NCI-H69 (cell line): ENCODE data around the gene GLYATL1.
"Not testable (repeated sequence)": the region's sequence is repeated elsewhere in the genome, so short reads cannot be mapped to it uniquely, and the experiment has no call there.

Experiments used
- DNase-seq: peaks from one replicate; lab custom pipeline; 2025; lab: John Stamatoyannopoulos, UW

Gene GLYATL1

GRCh38 chr11:58998480-58999290 lies 59.4 kb downstream of the GLYATL1 start:
- DNase-seq, result no peak

- no peak for DNase-seq
These were observed 60.0 kb downstream of the GLYATL1 start for GRCh38 chr11:58999291-58999680.

- no peak for DNase-seq
These were observed 60.7 kb downstream of the GLYATL1 start for GRCh38 chr11:59000003-59000402.

GRCh38 chr11:59002006-59002405 lies 62.7 kb downstream of the GLYATL1 start:
- DNase-seq, result not testable (repeated sequence)
